Heart left ventricle (tissue), 13 donors: Measurements from ENCODE around the gene ZNF638.

Source experiments
- POLR2A ChIP-seq, 2 donors: fragments of 450-650 bp; IDR thresholded peaks; one replicate each; pipeline ENCODE4 v1.6.1; 2017; ENCODE audit warnings: antibody characterized with exemption in 2 of 2, mild to moderate bottlenecking in 2 of 2, moderate library complexity in 2 of 2
- TF ChIP-seq, protein P1 (sequence below), 12 donors: fragments of 200-600 bp; sonication (generic) in 4 of 12; IDR thresholded peaks; one replicate each; pipeline versions ENCODE4 v1.5.0 to v1.8.0; 2018 to 2022; ENCODE audit warnings: antibody characterized with exemption in 12 of 12, mild to moderate bottlenecking in 5 of 12
- donor health status: ischemic (EF 13 %, LVEDD 7.1; RV severe dilation, severe dysfunction).
- donor health status: DM: no; HTN: yes; CAD: no.
- donor health status: DM: no; HTN: no; CAD: no.
- donor health status: ischemic (EF 25% LVEDD 6.9; RV normal size, moderate dysfunction).
- donor health status: ischemic (EF 25% LVEDD 5.7; RV mildly dilated, moderate dysfunction).
- donor health status: ischemic (EF 35%, LVEDD 5.7; RV mildly dilated, moderate dysfunction).
- donor health status: nonischemic (EF 11% LVEDD 7.7; RV severe dilation, severe dysfunction).
- donor health status: DM: yes; HTN: yes; CAD: no.
- donor health status: PGD.
- donor health status: ischemic (EF 29% LVEDD 5.4; RV normal size, mild dysfunction).
- donor health status: nonischemic (EF 23%, LVEDD 6.1; RV moderate dilation, normal function).

GRCh38 chr2:71464389-71464788, 132.8 kb downstream of the ZNF638 start:
- TF ChIP-seq, protein P1, sequence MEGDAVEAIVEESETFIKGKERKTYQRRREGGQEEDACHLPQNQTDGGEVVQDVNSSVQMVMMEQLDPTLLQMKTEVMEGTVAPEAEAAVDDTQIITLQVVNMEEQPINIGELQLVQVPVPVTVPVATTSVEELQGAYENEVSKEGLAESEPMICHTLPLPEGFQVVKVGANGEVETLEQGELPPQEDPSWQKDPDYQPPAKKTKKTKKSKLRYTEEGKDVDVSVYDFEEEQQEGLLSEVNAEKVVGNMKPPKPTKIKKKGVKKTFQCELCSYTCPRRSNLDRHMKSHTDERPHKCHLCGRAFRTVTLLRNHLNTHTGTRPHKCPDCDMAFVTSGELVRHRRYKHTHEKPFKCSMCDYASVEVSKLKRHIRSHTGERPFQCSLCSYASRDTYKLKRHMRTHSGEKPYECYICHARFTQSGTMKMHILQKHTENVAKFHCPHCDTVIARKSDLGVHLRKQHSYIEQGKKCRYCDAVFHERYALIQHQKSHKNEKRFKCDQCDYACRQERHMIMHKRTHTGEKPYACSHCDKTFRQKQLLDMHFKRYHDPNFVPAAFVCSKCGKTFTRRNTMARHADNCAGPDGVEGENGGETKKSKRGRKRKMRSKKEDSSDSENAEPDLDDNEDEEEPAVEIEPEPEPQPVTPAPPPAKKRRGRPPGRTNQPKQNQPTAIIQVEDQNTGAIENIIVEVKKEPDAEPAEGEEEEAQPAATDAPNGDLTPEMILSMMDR (IDR thresholded peaks at IDR 0.05): no peak
- TF ChIP-seq POLR2A (IDR thresholded peaks at IDR 0.05): no peak
